Left ventricle myocardium inferior (tissue), 1 donor: ENCODE data around the gene RNF182. TPM values are rescaled to one million over a fixed set of nuclear protein-coding genes. Genes with fewer than 3 reads are reported as not detected.
A peak's percentile ranks its signal among the peaks of the same experiment; 100 is the strongest.

ENCODE experiments used
- DNase-seq: peaks from one replicate; pipeline ENCODE4 v3.0.0-alpha.2; 2020
- H3K27ac ChIP-seq: fragments of 200-600 bp; replicated peaks from 2 replicates; pipeline ENCODE4 v1.8.0; 2021
- H3K27me3 ChIP-seq: fragments of 200-600 bp; 2 replicates; pipeline ENCODE4 v1.8.0; 2021; ENCODE audit warnings: low read depth
- H3K36me3 ChIP-seq: fragments of 200-600 bp; 2 replicates; pipeline ENCODE4 v1.8.0; 2021
- H3K4me1 ChIP-seq: fragments of 200-600 bp; 2 replicates; pipeline ENCODE4 v1.8.0; 2021
- H3K4me3 ChIP-seq: fragments of 200-600 bp; 2 replicates; pipeline ENCODE4 v1.8.0; 2021; ENCODE audit warnings: mild to moderate bottlenecking, moderate library complexity
- H3K9me3 ChIP-seq: fragments of 200-600 bp; replicated peaks from 2 replicates; pipeline ENCODE4 v1.8.0; 2021
- CTCF ChIP-seq: fragments of 200-600 bp; IDR thresholded peaks from 2 replicates; pipeline ENCODE4 v1.8.0; 2021; ENCODE audit warnings: antibody characterized with exemption, mild to moderate bottlenecking, borderline replicate concordance
- intact Hi-C: fragments of 100-400 bp; cut with micrococcal nuclease; formaldehyde crosslinking; loops from one replicate; pipeline ENCODE4 v1.11.0; 2022
- total RNA-seq: library from RNA; stranded (reverse); fragmentation: NEBNext Ultra II Directional; extraction: Animal tissue kit (Norgen Biotek cat#: 25700); gene quantifications from one replicate; pipeline ENCODE4 v1.2.1, GENCODE V29; 2021
- donor health status: DM: no; HTN: yes; CAD: no; lungs with severe emphysema.

Gene RNF182
- total RNA-seq, 1 donor from 2014 or later = not detected

- Histone ChIP-seq H3K4me3 (peak overlapping the region; percentile 61), H3K27me3 (peaks cover 85% of the 10 kb centered on the region), H3K4me1 (peaks cover 18% of the 10 kb centered on the region), H3K36me3 (no peaks in the 10 kb centered on the region), H3K27ac (no peak overlapping the region), H3K9me3 (no peaks in the 10 kb centered on the region)
- TF ChIP-seq CTCF = no peak
- DNase-seq = no peak
- intact Hi-C loops = no loop called here
Measured at GRCh38 chr6:13923527-13924145, 1.1 kb upstream of the RNF182 start.

DNA sequence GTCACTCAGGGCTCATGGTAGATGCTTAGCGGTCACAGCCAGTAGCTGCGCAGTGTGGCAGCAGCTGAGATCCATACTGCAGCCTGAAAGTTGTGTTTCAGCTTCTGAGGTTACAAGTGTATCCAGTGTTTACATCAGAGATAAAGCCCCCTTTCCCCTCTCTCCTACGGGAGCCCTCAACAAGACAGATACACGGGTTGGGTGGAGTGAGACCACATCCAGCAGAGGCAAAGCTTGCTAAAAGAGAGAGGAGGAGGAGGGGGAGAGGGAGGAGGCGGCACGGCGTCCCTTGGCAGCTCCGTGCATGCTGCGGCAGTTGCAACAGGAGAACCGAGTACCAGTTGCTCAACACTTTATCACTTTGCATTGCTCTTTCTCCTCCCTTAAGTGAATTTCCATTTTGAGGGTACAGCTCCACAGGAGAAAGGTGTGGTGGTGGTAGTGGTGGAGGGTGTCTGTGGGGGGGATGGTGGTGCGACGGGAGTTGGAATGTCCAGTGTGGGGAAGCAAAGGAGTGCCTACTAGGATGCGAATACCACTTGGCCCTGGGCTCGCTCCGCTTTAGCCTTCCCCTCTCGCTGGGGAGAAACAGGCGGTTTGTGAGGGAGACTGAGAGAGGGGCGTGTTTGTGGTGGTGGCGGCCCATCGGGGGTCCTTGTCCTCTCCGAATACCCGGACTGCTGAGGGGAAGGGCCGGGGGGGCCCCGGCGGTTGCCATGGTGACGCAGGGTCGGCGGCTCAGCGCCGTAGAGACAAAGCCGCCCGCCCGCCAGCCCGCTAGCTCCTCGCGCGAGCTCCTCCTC is 405 bp upstream of the RNF182 start:
- no peaks in the 10 kb centered on the region for H3K9me3 ChIP-seq
- H3K4me1 ChIP-seq = peaks cover 18% of the 10 kb centered on the region
- intact Hi-C loops = no loop called here
- DNase-seq = peak; percentile 25
- H3K4me3 ChIP-seq = peak overlapping the region; percentile 61
- TF ChIP-seq CTCF = no peak
- no peak overlapping the region for H3K27ac ChIP-seq
- peaks cover 91% of the 10 kb centered on the region for H3K27me3 ChIP-seq
- H3K36me3 ChIP-seq = no peaks in the 10 kb centered on the region

DNA sequence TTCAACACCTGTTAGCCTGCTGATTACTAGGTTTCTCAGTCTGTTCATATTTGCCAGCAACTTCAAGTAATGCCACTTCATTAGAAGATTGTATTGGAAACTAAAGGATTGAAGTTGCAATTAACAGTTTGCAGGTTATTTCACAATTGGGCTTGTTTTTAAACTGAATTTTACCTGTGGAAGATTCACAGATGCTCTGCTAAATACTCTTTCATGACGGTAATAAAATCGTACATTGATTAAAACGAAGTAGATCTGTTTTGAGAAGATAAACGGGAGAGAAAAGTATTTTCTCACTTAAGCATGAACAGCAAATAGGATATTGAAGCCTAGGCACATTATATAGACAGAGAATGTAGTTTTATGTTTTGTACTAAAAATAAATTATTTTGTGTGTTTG is 1.6 kb downstream of the RNF182 start:
- intact Hi-C loops = no loop called here
- Histone ChIP-seq H3K36me3 (no peaks in the 10 kb centered on the region), H3K27ac (no peak overlapping the region), H3K4me3 (no peak overlapping the region), H3K27me3 (peaks cover 95% of the 10 kb centered on the region), H3K4me1 (peaks cover 18% of the 10 kb centered on the region), H3K9me3 (no peaks in the 10 kb centered on the region)
- no peak for DNase-seq
- TF ChIP-seq CTCF = no peak

DNA sequence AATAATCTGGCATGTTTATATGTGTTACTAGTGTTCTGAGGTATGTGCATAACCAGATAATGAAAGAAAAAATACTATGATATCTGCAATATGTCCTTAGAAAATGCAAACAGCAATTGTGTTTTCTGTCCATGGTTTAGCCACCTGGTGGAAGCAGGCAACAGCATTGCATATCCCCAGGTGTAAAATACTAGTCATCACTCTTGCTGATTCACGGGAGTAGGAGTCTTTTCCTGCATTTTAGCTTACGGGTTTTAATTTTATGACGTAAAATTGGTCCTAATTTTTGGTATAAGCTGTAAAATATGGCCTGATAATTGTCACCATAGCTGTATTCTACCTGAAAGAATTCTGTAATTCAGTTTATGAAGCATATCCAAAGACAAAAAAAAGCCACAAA is 2.5 kb downstream of the RNF182 start:
- intact Hi-C loops = no loop called here
- Histone ChIP-seq H3K27me3 (peaks cover 97% of the 10 kb centered on the region), H3K4me1 (peaks cover 18% of the 10 kb centered on the region), H3K36me3 (no peaks in the 10 kb centered on the region), H3K27ac (no peak overlapping the region), H3K4me3 (no peak overlapping the region), H3K9me3 (no peaks in the 10 kb centered on the region)
- TF ChIP-seq CTCF = no peak
- no peak for DNase-seq

GRCh38 chr6:13929196-13929595 is 4.4 kb downstream of the RNF182 start:
- TF ChIP-seq CTCF = no peak
- Histone ChIP-seq H3K36me3 (no peaks in the 10 kb centered on the region), H3K4me3 (no peak overlapping the region), H3K27ac (no peak overlapping the region), H3K9me3 (no peaks in the 10 kb centered on the region), H3K4me1 (peaks cover 14% of the 10 kb centered on the region), H3K27me3 (peaks cover 89% of the 10 kb centered on the region)
- intact Hi-C loops = no loop called here
- DNase-seq = no peak
